ENCODE data around the gene ADAMTS17. TPM values are rescaled to one million over a fixed set of nuclear protein-coding genes. Genes with fewer than 3 reads are reported as not detected.

The ADAMTS17 gene
- total RNA-seq, 1 donor from 2014 or later: 1.5 TPM

DNA sequence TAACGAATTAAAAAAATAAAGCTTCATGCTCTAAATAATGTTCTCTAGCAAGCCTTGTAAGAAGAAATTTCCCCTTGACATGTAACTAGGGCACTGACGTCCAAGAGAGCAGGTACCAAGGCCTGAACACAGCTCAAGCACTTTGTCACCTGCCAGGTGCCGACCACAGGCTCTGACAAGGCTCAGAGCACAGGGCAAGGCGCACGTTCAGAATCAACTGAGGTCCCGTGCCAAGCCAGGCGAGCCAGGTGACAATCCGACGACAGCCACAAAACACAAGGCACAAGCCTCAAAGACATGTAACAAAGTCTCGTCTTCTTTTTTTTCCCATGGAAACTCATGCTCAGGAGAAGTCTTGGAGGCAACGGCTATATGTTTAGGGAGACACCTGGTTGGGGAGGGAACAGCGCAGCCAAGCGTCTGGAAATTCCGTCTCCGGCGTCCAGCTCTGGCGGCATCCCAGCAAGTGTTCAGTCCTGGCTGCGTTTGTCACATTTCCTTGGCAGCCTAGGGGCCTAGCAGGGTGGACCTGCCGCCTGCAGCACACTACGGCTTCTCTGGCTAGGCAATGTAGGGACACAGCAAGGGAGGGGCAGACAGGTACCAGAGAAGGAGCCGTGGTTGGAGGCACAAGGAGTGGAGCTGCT, 76.7 kb downstream of the ADAMTS17 start:
- TF ChIP-seq, protein P1, sequence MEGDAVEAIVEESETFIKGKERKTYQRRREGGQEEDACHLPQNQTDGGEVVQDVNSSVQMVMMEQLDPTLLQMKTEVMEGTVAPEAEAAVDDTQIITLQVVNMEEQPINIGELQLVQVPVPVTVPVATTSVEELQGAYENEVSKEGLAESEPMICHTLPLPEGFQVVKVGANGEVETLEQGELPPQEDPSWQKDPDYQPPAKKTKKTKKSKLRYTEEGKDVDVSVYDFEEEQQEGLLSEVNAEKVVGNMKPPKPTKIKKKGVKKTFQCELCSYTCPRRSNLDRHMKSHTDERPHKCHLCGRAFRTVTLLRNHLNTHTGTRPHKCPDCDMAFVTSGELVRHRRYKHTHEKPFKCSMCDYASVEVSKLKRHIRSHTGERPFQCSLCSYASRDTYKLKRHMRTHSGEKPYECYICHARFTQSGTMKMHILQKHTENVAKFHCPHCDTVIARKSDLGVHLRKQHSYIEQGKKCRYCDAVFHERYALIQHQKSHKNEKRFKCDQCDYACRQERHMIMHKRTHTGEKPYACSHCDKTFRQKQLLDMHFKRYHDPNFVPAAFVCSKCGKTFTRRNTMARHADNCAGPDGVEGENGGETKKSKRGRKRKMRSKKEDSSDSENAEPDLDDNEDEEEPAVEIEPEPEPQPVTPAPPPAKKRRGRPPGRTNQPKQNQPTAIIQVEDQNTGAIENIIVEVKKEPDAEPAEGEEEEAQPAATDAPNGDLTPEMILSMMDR (IDR thresholded peaks at IDR 0.05): no peak
- TF ChIP-seq EZH2 (IDR thresholded peaks at IDR 0.05) (no peak), EZH2phosphoT487 (IDR thresholded peaks at IDR 0.05) (no peak)
- Histone ChIP-seq H3K9ac (no peak overlapping the region), H3K36me3 (no peaks in the 10 kb centered on the region), H3K9me3 (ENCODE audit: low read depth) (no peaks in the 10 kb centered on the region), H3K27ac (no peak overlapping the region), H3K79me2 (ENCODE audit: low read depth) (no peaks in the 10 kb centered on the region), H3K4me2 (no peak overlapping the region), H3F3A (ENCODE audit: low read depth) (no peaks in the 10 kb centered on the region), H3K27me3 (no peaks in the 10 kb centered on the region), H3K4me1 (no peaks in the 10 kb centered on the region), H3K4me3 (no peak overlapping the region), H4K20me1 (ENCODE audit: low read depth) (no peaks in the 10 kb centered on the region), H2AFZ (replicated peaks) (no peak overlapping the region)
- no peak overlapping the region for H3K4me3 Mint-ChIP-seq
- H3K36me3 Mint-ChIP-seq: no peaks in the 10 kb centered on the region
- no peak for DNase-seq (ENCODE audit: low spot score)
- no peaks in the 10 kb centered on the region for H3K9me3 Mint-ChIP-seq
- peaks cover 5% of the 10 kb centered on the region for H3K27me3 Mint-ChIP-seq (ENCODE audit: insufficient read depth, low read depth)
- no peak overlapping the region for H3K27ac Mint-ChIP-seq
- H3K4me1 Mint-ChIP-seq: no peaks in the 10 kb centered on the region

DNA sequence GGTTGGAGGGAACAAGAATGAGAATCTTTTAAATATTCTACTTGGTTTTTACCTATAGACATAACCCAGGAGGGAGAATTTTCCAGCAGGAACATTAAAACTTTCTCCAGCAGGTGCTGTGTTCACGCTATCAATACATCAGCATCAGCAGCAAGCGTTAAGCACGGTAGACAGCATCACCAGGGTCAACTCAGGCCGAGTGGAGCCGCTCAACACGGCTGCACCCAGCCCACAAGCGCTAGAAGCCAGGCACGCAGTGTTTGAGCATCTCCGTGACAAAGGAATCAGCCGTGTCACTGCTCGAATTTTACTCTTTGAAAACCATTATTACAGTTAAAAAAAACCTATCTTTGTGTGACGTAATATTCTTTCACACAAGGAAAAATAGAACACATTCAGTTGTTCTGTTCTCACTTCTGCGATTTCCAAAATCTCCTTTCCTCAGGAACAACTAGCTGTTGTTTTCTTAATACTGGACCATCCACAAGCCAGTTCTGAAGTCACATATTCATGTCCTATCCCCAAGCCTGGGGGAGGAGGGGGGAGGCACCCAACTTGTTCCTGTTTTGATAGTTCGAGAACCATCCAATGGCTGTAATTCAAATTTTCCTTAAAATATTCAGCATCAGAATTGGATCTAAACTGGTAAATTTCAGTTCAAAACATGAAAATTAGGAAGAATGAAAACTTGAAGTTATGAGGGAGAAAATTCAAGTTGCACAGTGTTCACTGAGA, 77.9 kb downstream of the ADAMTS17 start:
- Histone ChIP-seq H3K4me2 (no peak overlapping the region), H3K4me1 (no peaks in the 10 kb centered on the region), H4K20me1 (ENCODE audit: low read depth) (no peaks in the 10 kb centered on the region), H3F3A (ENCODE audit: low read depth) (no peaks in the 10 kb centered on the region), H2AFZ (replicated peaks) (no peak overlapping the region), H3K36me3 (no peaks in the 10 kb centered on the region), H3K9me3 (ENCODE audit: low read depth) (no peaks in the 10 kb centered on the region), H3K27ac (no peak overlapping the region), H3K4me3 (no peak overlapping the region), H3K9ac (no peak overlapping the region), H3K79me2 (ENCODE audit: low read depth) (no peaks in the 10 kb centered on the region), H3K27me3 (no peaks in the 10 kb centered on the region)
- DNase-seq (ENCODE audit: low spot score): no peak
- Mint-ChIP-seq H3K9me3 (no peaks in the 10 kb centered on the region), H3K4me3 (no peak overlapping the region), H3K4me1 (no peaks in the 10 kb centered on the region), H3K27ac (no peak overlapping the region), H3K36me3 (no peaks in the 10 kb centered on the region), H3K27me3 (ENCODE audit: insufficient read depth, low read depth) (peaks cover 3% of the 10 kb centered on the region)
- TF ChIP-seq, protein P1 (IDR thresholded peaks at IDR 0.05): no peak
- no peak for TF ChIP-seq EZH2phosphoT487 (IDR thresholded peaks at IDR 0.05)
- no peak for TF ChIP-seq EZH2 (IDR thresholded peaks at IDR 0.05)

DNA sequence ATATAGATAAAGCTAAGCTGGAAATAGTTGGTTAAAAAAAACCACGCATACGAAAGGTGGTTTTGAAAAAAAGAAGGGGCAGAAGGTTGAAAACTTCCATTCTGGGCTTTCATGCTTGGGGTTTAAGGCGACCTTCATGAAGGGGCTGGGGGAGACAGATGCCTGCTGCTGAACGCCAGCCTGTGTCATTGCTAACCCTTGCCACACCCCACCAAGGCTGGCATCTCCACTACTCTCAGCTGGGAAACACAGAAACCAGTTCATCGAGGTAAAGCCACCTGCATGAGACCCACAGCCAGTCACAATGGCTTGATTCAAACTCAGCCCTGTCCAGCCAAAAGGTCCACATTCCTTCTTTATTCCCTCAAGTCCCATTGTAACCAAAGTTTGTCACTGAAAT, 78.7 kb downstream of the ADAMTS17 start:
- no peaks in the 10 kb centered on the region for H3K36me3 Mint-ChIP-seq
- no peak overlapping the region for H3K27ac Mint-ChIP-seq
- Histone ChIP-seq H3K9ac (no peak overlapping the region), H4K20me1 (ENCODE audit: low read depth) (no peaks in the 10 kb centered on the region), H3K79me2 (ENCODE audit: low read depth) (no peaks in the 10 kb centered on the region), H3K4me3 (no peak overlapping the region), H3K4me2 (no peak overlapping the region), H3K27ac (no peak overlapping the region), H3K9me3 (ENCODE audit: low read depth) (no peaks in the 10 kb centered on the region), H3K36me3 (no peaks in the 10 kb centered on the region), H2AFZ (replicated peaks) (no peak overlapping the region), H3F3A (ENCODE audit: low read depth) (no peaks in the 10 kb centered on the region), H3K27me3 (no peaks in the 10 kb centered on the region), H3K4me1 (no peaks in the 10 kb centered on the region)
- H3K4me3 Mint-ChIP-seq: no peak overlapping the region
- TF ChIP-seq, protein P1 (IDR thresholded peaks at IDR 0.05): no peak
- TF ChIP-seq EZH2phosphoT487 (IDR thresholded peaks at IDR 0.05) (no peak), EZH2 (IDR thresholded peaks at IDR 0.05) (no peak)
- H3K27me3 Mint-ChIP-seq (ENCODE audit: insufficient read depth, low read depth): no peaks in the 10 kb centered on the region
- no peaks in the 10 kb centered on the region for H3K9me3 Mint-ChIP-seq
- DNase-seq (ENCODE audit: low spot score): no peak
- no peaks in the 10 kb centered on the region for H3K4me1 Mint-ChIP-seq

All from neural progenitor cell (in vitro differentiated cells).